Endothelial cell of umbilical vein (primary cell): Measurements from ENCODE around the gene TBX5. TPM values are rescaled to one million over a fixed set of nuclear protein-coding genes. Genes with fewer than 3 reads are reported as not detected.

Experiments used
- BruUV-seq: library from RNA; stranded (reverse); fragments of 400-500 nt; replicated peaks from 2 replicates; lab custom pipeline; 2021; lab: Mats Ljungman, UMichigan
- CTCF ChIA-PET: fragments of 300-600, 350-600 bp; sonication (Branson Sonifier 250); formaldehyde crosslinking; loops from one replicate; lab custom pipeline; 2021; ENCODE audit warnings: antibody characterized with exemption, inconsistent platforms; lab: Charles Lee
- POLR2A ChIA-PET: fragments of 300-600, 350-600 bp; sonication (Branson Sonifier 250); formaldehyde crosslinking; loops from one replicate; lab custom pipeline; 2021; ENCODE audit warnings: antibody characterized with exemption, inconsistent platforms; lab: Charles Lee
- DNase-seq: peaks from one replicate; pipeline ENCODE4 v3.0.0-alpha.2; 2011; ENCODE audit warnings: low read depth, low spot score
- FAIRE-seq: peaks from 2 replicates; lab custom pipeline; 2011; peaks lifted over from hg19 to GRCh38; lab: Jason Lieb, UNC
- H2AFZ ChIP-seq: 2 replicates; pipeline ENCODE4 v1.6.0; 2012; ENCODE audit warnings: low read depth, low read length, control low read depth, inconsistent platforms
- H3K27ac ChIP-seq: 2 replicates; pipeline ENCODE4 v1.5.1; 2011; ENCODE audit warnings: low read depth, mild to moderate bottlenecking, control low read depth, low read length, moderate library complexity; ENCODE audit not compliant: insufficient read depth
- H3K27me3 ChIP-seq, 2 experiments: 2 replicates each; pipeline versions ENCODE4 v1.6.0 to v1.6.1; 2011; ENCODE audit warnings: low read length in 2 of 2, mixed read lengths in 1 of 2; ENCODE audit not compliant: control insufficient read depth in 2 of 2, insufficient read depth in 2 of 2
- H3K36me3 ChIP-seq, 2 experiments: 2 replicates in 1 of 2; 3 replicates in 1 of 2; pipeline ENCODE4 v1.5.1; 2011; ENCODE audit warnings: low read length in 2 of 2, mild to moderate bottlenecking in 1 of 2, moderate library complexity in 1 of 2; ENCODE audit not compliant: control insufficient read depth in 2 of 2, insufficient read depth in 2 of 2; ENCODE audit errors: extremely low read depth in 1 of 2
- H3K4me1 ChIP-seq: 3 replicates; pipeline ENCODE4 v1.5.1; 2011; ENCODE audit warnings: mild to moderate bottlenecking, low read length; ENCODE audit not compliant: control insufficient read depth, insufficient read depth; ENCODE audit errors: extremely low read depth
- H3K4me2 ChIP-seq: 2 replicates; pipeline ENCODE4 v1.6.1; 2011; ENCODE audit warnings: low read length, control low read depth, mixed read lengths; ENCODE audit not compliant: insufficient read depth
- H3K4me3 ChIP-seq, 3 experiments: fragments of 200-600 bp in 1 of 3; sonication (generic), shearing (Covaris generic) in 1 of 3; replicated peaks in 1 of 3; 2 replicates each; pipeline ENCODE4 v1.5.1; 2011 to 2016; ENCODE audit warnings: control low read depth in 3 of 3, low read length in 3 of 3, mild to moderate bottlenecking in 2 of 3, inconsistent platforms in 1 of 3, low read depth in 1 of 3, moderate library complexity in 1 of 3; ENCODE audit not compliant: insufficient read depth in 1 of 3
- H3K79me2 ChIP-seq: 2 replicates; pipeline ENCODE4 v1.6.0; 2012; ENCODE audit warnings: low read length, inconsistent platforms; ENCODE audit not compliant: control insufficient read depth, insufficient read depth
- H3K9ac ChIP-seq: replicated peaks from 2 replicates; pipeline ENCODE3; 2011; ENCODE audit warnings: low read length, control low read depth; ENCODE audit not compliant: insufficient read depth; ENCODE audit errors: extremely low read depth
- H3K9me1 ChIP-seq: replicated peaks from 3 replicates; pipeline ENCODE4 v1.6.0; 2011; ENCODE audit warnings: mild to moderate bottlenecking, low read length; ENCODE audit not compliant: control insufficient read depth, insufficient read depth; ENCODE audit errors: extremely low read depth
- H3K9me3 ChIP-seq: replicated peaks from 2 replicates; pipeline ENCODE4 v1.5.1; 2012; ENCODE audit warnings: low read length, inconsistent platforms; ENCODE audit not compliant: control insufficient read depth, insufficient read depth
- H4K20me1 ChIP-seq: replicated peaks from 2 replicates; pipeline ENCODE3; 2011; ENCODE audit warnings: mild to moderate bottlenecking, low read length; ENCODE audit not compliant: control insufficient read depth, insufficient read depth; ENCODE audit errors: extremely low read depth
- CTCF ChIP-seq, 2 donors: IDR thresholded peaks; 1 replicate in 1 of 2; 2 replicates in 1 of 2; pipeline ENCODE4 v1.5.1; 2011; ENCODE audit warnings: low read length in 2 of 2, mild to moderate bottlenecking in 2 of 2, moderate library complexity in 2 of 2, control low read depth in 1 of 2, inconsistent platforms in 1 of 2, low read depth in 1 of 2; ENCODE audit not compliant: insufficient read depth in 1 of 2; ENCODE audit errors: extremely low read depth in 1 of 2
- EZH2 ChIP-seq: IDR thresholded peaks from 2 replicates; pipeline ENCODE4 v1.6.1; 2012; ENCODE audit warnings: borderline replicate concordance, low read depth, mild to moderate bottlenecking, moderate library complexity, low read length, inconsistent platforms; ENCODE audit not compliant: severe bottlenecking
- FOS ChIP-seq: IDR thresholded peaks from 2 replicates; pipeline ENCODE4 v1.6.1; 2011; ENCODE audit warnings: mild to moderate bottlenecking, low read length, moderate library complexity, borderline replicate concordance; ENCODE audit not compliant: insufficient read depth
- GATA2 ChIP-seq: IDR thresholded peaks from 2 replicates; pipeline ENCODE4 v1.7.0; 2011; ENCODE audit warnings: low read depth, mild to moderate bottlenecking, moderate library complexity, mixed read lengths, low read length; ENCODE audit not compliant: insufficient read length, insufficient read depth
- JUN ChIP-seq: IDR thresholded peaks from 2 replicates; pipeline ENCODE4 v1.6.1; 2011; ENCODE audit warnings: borderline replicate concordance, low read depth; ENCODE audit not compliant: insufficient read length, insufficient read depth
- MAX ChIP-seq: IDR thresholded peaks from 2 replicates; pipeline ENCODE4 v1.6.1; 2011; ENCODE audit not compliant: insufficient read depth, insufficient read length
- MYC ChIP-seq: IDR thresholded peaks from one replicate; pipeline ENCODE4 v1.6.1; 2011; ENCODE audit warnings: mild to moderate bottlenecking, low read depth, low read length
- POLR2A ChIP-seq: IDR thresholded peaks from 2 replicates; pipeline ENCODE4 v1.6.1; 2012; ENCODE audit warnings: low read depth, mild to moderate bottlenecking, control low read depth, low read length
- POLR2AphosphoS5 ChIP-seq: IDR thresholded peaks from 2 replicates; pipeline ENCODE4 v1.6.1; 2012; ENCODE audit warnings: low read depth, mild to moderate bottlenecking, control low read depth, low read length, moderate library complexity; ENCODE audit not compliant: insufficient read depth
- dilution Hi-C: fragments of 300-500 bp; cut with MboI; formaldehyde crosslinking; loops from one replicate; pipeline ENCODE4 v1.15.0; 2019; ENCODE audit warnings: low sequenced_read_pairs; ENCODE audit not compliant: extremely low pct_ligation_motif_present
- intact Hi-C: fragments of 100-400 bp; cut with micrococcal nuclease; formaldehyde crosslinking; loops from one replicate; pipeline ENCODE4 v1.10.0; 2022
- polyA plus RNA-seq, 4 experiments: library from polyadenylated mRNA; depleted of rRNA in 3 of 4; stranded (reverse) in 3 of 4; unstranded in 1 of 4; fragments of >200 nt; gene quantifications; 2 replicates each; pipeline versions ENCODE4 v1.2.1 to v1.2.3, GENCODE V29; 2011 to 2012; ENCODE audit warnings: missing spikeins in 1 of 4
- total RNA-seq: library from RNA; stranded (reverse); gene quantifications from 2 replicates; pipeline ENCODE4 v1.2.3, GENCODE V29; 2021

Gene TBX5
- total and polyA plus RNA-seq, 2 donors (not counting 3 experiments of a cell fraction or from before 2014, with no cell fraction given): not detected

- H3K79me2 ChIP-seq: no peaks in the 10 kb centered on the region
- H3K9me3 ChIP-seq: no peaks in the 10 kb centered on the region
- no peak overlapping the region for H3K9ac ChIP-seq
- H3K4me2 ChIP-seq: no peak overlapping the region
- no peak overlapping the region for H3K4me3 ChIP-seq
- H3K36me3 ChIP-seq: no peaks in the 10 kb centered on the region
- intact Hi-C loops (no loop called here), dilution Hi-C loops (no loop called here)
- no peak for FAIRE-seq
- H2AFZ ChIP-seq: no peak overlapping the region
- H3K9me1 ChIP-seq: no peaks in the 10 kb centered on the region
- TF ChIP-seq POLR2A: no peak
- no peak for TF ChIP-seq MAX
- TF ChIP-seq POLR2AphosphoS5: no peak
- DNase-seq: no peak
- H3K27me3 ChIP-seq: peaks cover 2 to 4% of the 10 kb centered on the region in 2 experiments
- H3K27ac ChIP-seq: no peak overlapping the region
- H3K4me1 ChIP-seq: no peaks in the 10 kb centered on the region
- no TSS peak for BruUV-seq
- POLR2A ChIA-PET: no interaction called here
- CTCF ChIA-PET: no interaction called here
- no peaks in the 10 kb centered on the region for H4K20me1 ChIP-seq
Observed at GRCh38 chr12:114434341-114434740, 28.4 kb upstream of the TBX5 start.

GRCh38 chr12:114431902-114432301 lies 26.0 kb upstream of the TBX5 start:
- POLR2A ChIA-PET: no interaction called here
- H3K36me3 ChIP-seq: no peaks in the 10 kb centered on the region
- H3K79me2 ChIP-seq: no peaks in the 10 kb centered on the region
- no peak for DNase-seq
- intact Hi-C loops: no loop called here
- H2AFZ ChIP-seq: no peak overlapping the region
- H4K20me1 ChIP-seq: no peaks in the 10 kb centered on the region
- H3K4me2 ChIP-seq: no peak overlapping the region
- H3K27ac ChIP-seq: no peak overlapping the region
- no peaks in the 10 kb centered on the region for H3K4me1 ChIP-seq
- no peak for FAIRE-seq
- CTCF ChIA-PET: no interaction called here
- no peaks in the 10 kb centered on the region for H3K27me3 ChIP-seq
- H3K9ac ChIP-seq: no peak overlapping the region
- H3K4me3 ChIP-seq: no peak overlapping the region
- BruUV-seq: no TSS peak
- dilution Hi-C loops: no loop called here
- TF ChIP-seq JUN (no peak), GATA2 (no peak), MYC (no peak), EZH2 (no peak), FOS (no peak), POLR2AphosphoS5 (no peak), CTCF (IDR thresholded peaks at IDR 0.05; ENCODE audit: extremely low read depth in 1 of 2, insufficient read depth in 1 of 2, low read depth in 1 of 2, low read length in 2 of 2) (no peak), POLR2A (no peak), MAX (no peak)
- no peaks in the 10 kb centered on the region for H3K9me3 ChIP-seq
- no peaks in the 10 kb centered on the region for H3K9me1 ChIP-seq
